NCI-H1694 treated with DMSO at 0.1 percent for 48 hours (cell line): ENCODE results near the gene GRIFIN.

Experiments
- DNase-seq: peaks from one replicate; lab custom pipeline; 2025; lab: John Stamatoyannopoulos, UW

GRIFIN gene

DNA sequence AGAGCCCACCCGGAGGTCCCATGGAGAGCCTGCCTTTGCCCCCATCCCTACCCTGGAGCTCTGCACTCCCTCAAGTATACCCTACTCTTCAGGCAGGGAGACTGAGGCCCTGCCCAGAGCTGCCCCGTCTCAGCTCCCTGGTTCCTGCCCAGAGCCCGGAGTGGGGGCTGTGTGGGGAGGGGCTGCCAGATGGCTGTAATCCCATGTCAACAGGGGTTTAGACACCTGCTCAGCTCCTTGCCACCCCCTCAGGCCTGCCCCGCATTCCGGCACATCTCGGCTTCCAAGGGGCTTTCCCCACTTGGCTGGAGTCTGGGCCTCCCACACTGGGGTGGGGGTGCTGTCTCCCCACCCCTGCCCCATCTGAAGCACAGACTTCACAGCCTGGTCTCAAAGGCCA lies 22.5 kb upstream of the GRIFIN start:
- no peak for DNase-seq

DNA sequence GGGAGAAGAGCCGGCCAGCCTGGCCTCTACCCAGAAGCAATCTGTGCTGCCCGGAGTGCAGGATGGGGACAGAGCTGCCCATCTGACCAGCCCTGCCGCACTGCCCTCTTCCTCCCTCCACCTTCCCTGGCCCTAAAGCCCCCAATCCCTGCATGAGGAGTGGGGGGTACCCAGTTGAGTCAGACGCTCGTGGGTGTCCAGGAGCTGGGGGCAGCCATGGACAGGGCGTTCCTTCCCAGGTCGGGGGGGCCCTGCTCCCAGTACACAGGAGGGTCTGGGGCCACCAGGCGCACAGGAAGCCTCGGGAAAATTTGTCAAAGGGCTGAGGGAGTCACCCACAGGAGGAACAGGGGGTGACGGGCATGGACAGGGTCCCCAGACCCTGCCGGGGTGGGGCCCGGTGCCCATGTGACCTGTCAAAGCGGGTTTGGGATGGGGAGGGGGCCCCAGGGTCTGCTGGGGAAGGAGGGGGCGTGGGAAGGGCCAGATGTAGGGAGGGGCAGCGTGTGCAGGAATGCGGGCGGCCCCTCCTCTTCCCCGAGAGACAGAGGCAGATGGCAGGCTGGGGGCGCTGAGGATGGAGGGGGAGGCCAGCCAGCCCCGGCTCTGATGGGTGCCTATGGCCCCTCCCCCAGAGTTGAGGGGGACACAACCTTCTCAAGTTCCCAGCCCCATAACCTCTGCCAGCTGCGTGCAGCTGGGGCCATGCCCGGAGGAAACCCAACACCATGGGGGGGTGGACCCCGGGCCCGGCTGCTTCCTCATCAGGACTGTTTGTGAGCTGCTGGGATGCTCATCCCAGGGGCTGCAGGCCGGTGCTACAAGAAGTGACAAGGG lies 21.5 kb upstream of the GRIFIN start:
- no peak for DNase-seq

DNA sequence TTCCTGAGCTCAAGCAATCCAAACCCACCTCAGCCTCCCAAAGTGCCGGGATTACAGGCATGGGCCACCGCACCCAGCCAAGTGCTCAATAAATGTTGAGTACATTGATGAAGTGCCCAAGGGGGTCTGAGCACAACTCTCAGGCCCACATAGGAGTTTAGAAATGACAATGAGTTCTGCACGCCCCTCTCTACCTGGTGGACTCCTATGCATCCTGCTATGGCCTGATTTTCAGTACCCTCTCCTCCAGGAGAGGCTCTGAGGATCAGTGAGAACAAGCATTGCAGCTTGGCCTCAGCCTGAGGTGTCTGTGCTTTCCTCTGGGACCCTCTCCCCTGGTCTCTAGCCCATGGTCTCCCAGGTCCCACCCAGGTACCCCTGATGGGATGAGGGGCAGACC lies 20.9 kb upstream of the GRIFIN start:
- no peak for DNase-seq

DNA sequence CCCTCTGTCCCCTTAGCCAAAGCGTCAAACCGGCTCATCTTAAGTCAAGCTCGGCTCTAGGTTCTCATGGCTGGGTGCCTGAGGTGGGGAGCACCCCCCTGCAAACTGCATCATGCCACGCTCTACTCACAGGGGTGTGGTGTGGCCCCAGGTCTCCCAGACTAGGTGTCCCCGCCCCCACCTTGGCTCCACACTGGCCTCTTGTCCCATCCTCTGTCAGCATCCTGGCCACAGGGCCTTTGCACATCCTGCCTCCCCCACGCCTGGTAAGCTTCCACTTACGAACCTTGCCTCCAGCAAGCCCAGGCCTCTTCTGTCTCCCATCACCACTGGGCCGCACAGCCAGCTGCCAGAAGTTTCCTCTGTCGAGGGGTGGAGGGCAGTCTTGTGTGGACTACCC lies 20.2 kb upstream of the GRIFIN start:
- DNase-seq: no peak

DNA sequence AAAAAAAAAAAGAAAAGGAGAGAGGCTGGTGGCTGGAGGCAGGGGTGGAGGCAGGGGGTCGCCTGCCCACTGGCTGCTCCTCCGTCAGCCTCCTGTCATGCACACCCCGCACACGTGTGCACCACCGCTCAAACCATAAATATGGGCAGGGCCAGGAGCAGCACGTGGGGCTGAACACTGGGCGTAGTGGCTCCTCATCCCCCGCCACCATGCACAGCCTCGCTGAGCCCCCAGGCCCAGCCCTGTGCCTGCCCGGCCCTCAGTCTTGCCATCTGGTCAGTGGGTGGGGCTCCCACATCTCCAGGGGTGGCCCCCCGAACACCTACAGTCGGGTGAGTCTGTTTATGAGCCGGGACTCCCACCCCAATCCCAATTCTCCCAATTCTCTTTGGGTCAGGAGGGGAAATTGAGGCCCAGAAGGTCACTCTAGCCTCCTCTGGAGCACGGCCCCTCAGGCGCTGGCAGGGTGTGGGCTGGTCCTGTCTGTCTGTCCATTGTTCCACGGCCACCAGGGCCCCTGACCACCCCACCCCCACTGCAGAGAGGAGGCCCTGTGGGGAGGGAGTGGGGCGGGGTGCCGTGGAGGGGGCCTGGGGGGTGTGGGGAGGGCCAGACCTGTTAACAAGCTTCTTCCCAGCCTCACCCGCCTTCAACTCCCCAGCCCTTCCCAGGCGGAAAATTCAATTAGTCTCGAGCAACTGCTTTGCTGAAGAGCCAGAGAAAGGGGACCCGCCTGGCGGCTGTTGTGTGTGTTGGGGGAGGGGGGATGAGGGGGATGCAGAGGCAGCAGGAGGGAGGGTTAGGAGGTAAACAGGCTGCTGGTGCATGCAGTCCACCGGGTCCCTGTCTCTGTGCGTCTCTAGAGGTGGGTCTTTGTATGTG lies 19.5 kb upstream of the GRIFIN start:
- peak; percentile 91 for DNase-seq

DNA sequence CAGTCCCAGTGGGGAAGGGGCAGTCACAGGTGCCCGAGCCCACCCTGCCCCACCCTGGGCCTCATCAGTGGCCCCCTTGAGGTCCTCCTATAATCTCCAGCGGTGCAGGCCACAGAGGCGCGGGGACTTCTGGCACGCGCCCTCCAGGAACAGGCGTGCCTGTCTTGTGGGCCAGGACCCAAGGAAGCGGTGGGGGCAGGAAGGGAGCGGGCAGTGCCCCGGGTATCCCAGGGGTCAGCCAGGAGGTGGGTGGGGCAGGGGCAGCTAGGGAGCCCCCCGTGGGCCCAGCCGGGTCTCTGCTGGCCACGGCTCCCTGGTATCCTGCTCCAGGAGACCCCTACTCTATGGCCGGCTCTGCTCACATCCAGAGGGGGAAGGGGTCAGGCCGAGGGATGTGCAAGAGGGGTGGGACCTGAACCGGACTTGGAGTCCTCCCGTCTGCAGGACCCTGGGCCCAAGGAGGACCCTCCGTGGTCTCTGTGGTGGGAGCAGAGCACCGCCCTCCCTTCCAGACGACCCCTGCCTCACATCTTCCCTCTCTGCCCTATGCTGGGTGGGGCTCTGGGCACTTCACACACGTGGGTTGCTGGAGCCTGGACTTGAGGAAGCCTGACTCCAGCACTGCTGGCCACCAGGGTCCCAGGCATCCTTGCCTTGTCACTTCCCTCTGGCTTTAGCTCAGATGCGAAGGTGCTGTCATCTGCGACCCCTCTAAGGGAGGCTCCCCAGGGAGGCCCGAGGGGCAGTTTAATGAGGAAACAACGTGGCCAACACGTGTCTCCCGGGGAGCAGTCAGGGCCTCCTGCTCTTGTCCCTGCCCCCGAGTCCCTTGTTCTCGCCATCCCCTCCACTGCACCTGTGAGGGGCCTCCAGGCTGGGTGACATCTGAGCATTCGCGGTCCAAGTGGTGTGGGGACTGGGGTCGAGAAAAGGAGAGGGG lies 18.3 kb upstream of the GRIFIN start:
- no peak for DNase-seq

DNA sequence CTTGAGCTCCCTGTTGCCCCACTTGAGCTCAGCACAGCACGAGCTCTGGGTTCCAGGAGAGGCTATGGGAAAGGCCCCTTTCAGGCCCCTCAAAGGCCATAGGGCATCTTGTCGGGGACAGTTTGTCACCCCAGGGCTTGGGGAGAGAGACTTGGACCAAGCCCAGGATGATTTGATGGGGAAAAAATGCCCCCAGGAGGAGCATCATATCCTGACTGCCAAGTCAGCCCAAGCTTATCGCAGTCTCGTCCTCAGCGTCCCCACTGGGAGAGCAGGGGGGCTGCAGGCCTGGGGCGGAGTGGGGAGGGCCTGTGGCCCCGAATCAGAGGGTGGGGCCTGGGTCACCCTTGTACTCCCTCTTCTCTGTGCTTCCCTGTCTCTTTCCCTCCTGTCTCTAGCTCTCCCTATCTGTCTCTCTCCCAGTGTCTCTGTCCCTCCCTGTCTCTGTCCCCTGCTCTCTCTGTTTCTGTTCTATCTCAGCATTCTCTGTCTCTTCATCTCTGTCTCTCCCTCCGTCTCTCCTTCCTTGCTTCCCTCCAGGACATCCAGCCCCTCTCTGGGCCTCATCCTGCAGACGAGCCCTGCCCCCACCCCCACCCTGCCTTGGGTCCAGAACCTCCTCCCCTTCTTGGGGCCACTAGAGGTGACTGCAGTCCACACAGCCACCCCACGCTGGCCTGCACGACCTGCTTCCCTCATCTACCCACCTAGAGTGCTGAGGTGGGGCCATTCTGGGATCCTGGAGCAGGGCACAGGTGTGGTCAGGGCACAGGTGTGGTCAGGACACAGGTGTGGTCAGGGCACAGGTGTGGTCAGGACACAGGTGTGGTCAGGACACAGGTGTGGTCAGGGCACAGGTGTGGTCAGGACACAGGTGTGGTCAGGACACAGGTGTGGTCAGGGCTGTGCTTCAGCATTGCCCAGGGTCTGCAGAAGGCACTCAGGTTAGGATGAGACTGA lies 17.3 kb upstream of the GRIFIN start:
- DNase-seq: no peak

DNA sequence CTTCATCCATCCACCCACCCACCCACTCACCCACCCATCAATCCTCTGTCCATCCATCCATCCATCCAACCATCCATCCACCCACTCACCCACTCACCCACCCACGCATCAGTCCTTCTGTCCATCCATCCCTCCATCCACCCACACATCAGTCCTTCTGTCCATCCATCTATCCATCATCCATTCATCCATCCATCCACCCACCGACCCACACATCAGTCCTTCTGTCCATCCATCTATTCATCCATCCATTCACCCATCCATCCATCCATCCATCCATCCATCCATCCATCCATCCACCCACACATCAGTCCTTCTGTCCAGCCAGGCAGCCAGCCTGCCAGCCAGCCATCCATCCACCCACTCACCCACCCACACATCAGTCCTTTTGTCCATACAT lies 15.8 kb upstream of the GRIFIN start:
- no peak for DNase-seq

DNA sequence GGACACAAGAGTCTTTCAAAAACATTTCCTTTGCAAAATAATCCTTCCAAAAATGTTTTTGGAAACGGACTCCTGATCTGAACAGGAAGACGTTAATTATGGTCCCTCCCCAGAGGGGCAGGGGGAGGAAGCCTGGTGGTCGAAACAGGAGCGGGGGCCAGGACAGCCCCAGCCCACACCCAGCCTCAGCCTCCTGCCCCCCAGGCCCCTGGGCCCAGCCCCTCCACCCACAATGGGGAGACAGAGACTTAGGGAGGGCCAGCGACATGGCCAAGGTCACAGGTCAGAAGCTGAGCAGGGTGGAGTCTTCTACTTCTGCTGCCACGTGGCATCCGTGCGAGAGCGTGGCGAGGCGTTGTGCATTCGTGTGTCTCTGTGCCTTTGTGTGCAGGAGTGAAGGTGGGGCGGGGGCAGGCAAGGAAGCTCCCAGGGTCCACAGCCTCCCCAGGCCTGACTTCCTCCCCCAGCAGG lies 14.0 kb upstream of the GRIFIN start:
- no peak for DNase-seq

DNA sequence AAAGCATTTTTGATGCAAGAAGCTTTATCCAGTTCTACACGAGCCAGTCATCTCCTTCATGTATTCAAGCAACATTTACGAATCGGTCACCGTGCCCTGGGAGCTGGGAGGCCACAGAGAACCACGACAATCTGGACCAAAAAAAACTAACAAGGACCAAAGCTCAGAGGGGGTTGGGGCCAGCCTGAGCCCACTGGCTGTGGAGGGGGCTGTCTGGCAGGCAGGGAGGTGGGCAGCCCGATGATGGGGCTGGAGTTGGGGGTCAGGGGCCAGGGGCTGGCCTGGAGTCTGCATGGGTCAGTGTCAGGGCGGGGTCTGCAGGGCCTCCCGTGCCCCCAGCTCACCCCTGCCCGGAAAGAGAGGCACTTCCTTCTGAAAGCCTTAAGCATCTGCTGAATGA lies 12.5 kb upstream of the GRIFIN start:
- DNase-seq: no peak

DNA sequence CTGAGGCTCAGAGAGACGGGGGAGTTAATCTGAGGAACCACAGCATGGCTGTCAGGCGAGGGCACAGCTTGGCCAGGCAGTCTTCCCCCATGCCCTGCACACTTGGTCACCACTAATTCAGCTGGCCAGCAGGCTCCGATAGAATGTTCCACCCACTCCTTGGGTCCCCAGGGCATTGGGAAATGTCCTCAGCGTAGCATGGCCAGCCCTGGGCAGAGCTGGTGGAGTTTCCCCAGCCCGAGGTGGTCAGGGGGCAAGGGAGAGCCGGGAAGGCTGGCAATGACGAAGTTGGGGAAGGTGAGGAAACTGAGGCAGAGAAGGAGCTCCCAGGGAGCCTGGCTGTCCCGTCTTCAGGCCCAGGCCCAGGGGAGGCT lies 12.1 kb upstream of the GRIFIN start:
- DNase-seq: no peak

DNA sequence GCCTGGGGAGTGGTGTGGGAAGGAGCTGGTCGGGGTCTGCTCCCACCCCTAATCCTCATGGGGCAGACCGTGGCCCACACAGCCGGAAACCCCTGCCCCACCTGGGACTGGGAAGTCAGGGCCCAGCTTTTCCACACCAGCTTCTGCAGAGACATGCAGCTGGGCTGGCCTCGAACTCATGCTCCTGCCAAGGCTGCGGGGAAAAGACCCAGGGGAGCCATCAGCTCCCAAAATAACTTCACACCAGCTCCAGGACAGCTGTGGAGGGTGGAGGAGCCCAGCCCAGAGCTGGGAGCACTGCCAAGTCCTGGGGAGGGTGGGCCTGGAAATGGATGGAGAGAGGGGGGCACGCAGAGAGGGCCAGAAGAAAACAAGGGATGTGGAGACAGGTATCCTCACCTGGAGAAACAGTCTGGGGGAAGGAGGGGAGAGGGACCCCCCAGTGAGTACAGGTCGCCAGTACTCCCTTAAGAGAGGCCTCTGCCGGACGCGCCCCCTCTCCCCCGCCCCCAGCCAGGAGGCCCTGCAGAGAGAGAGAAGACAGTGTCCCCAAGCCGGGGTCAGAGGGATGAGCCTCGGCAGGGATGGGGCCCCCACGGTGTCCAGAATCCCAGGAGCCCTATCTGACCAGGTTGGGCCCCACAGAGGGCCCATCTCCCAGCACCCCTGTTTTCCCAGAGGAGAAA lies 11.5 kb upstream of the GRIFIN start:
- peak; percentile 76 for DNase-seq

DNA sequence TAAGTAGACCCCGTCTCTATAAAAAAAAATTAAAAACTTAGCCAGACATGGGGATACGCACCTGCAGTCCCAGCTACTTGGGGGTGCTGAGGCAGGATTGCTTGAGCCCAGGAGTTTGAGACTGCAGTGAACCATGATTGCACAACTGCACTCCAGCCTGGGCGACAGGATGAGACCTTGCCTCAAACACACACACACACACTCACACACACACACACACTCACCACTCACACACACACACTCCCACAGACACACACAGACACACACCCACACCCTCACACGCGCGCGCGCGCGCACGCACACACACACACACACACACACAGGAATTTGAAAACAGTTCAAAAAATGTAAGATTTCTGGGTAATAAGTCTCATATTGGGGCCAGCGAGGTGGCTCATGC lies 8.7 kb upstream of the GRIFIN start:
- no peak for DNase-seq

DNA sequence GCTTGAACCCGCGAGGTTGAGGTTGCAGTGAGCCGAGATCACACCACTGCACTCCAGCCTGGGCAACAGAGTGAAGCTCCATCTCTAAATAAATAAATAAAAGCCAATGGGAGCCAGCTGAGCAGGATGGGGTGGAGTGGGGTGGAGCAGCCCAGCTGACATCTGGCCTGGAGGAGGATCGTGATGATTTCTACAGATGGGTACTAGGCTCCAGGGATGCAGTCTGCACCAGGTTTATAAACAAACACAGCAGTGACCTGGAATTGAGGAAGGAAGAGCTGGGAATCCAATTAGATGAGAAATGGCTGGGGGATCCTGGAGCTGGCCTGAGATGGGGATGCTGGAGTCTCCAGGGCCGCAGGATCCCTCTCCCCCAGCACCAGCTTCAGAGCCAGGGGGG lies 7.3 kb upstream of the GRIFIN start:
- peak; percentile 87 for DNase-seq

DNA sequence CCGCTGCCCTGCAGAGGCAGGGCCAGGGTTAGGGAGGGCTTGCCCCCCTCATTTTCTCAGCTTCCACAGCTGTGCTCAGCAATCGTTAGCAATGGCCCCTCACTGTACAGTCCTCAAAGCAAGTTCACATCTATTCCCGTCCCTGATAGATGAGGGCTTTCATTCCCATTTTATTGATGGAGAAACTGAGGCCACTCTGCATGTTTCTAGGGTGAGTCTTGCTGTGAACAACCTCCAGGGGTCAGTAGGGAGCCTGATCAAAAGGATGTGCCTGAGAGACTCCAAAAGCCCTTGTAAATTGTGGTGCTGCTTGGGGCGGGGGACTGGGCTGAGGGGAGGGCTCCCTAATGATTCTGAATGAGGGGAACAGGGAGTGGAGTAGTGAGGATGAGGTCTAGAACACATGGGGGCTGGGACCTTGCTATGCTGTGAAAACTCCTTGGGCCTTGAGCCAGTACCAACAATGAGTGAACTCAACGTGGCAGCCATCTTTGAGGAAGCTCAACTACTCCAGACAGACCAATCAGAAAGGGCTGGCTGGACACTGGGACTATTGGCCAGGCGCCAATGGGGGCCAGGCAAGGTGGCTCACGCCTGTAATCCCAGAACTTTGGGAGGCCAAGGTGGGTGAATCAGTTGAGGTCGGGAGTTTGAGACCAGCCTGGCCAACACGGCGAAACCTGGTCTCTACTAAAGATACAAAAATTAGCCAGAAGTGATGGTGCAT lies 6.7 kb upstream of the GRIFIN start:
- no peak for DNase-seq

DNA sequence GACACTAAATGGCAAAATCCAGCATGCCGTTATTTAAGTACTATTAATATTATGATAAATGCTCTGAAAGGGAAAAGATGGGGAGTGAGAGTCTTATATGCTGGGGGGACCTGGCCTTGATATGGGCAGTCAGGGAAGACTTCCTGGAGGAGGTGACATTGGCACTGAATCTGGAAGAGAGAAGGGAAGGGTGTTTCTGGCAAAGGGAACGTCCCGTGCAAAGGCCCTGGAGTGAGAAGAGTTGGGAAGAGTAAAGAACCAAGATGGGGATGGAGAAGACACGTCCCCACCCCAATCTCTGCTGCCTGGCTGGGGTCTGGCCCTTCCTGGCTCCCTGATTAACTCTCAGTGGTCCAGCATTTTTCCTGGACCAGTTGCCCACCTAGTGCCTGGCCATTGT lies 5.0 kb upstream of the GRIFIN start:
- no peak for DNase-seq

DNA sequence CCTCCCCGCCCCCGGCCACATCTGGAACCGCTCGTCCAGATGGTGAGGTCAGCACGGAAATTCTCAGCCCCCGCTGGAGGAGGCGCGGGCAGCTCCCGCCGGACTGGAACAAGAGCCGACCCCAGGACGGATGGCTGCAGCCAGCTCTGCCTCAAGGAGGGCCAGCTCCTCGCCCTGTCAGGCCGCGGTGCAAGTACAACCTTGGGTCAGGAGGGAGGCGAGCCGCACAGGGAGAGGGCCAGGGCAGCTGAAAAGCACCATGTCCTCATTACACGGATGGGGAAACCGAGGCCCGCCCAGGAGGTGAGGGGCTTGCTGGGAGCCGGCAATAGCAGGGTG lies 3.8 kb upstream of the GRIFIN start:
- no peak for DNase-seq

DNA sequence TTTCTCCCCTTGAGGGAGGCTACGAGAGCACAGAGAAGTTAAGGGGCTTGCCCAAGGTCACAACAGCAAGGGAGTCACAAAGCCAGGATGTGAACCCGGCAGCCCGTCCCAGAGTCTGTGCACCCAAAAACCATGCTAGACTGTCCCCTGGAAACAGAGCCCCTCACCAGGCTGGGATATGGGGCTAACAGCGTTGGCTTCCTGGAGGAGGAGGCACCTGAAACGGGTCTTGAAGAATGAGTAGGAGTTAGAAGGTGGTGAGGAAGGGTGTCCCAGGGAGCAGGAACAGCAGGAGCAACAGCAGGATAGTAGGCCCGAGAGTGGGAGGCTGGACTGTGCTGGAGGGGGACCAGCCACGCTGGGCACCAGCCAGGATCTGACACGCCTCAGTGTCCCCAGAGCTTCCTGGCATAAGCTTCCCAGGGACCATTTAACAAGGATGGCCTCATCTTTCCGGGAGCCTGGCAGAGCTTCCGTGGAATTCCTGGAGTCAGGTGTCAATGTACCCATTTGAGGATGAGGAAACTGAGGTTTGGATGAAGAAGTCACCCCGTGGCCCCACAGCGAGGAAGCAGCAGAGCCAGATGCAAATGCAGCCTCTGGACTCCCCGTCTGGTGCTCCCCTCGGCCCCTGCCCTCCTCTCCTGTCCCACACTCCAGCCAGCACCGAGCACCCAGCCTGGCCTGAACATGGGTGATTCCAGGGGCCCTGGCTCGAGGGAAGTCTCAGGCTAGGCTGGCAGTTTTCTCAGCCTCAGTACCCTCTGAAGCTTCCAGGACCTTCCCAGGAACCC lies 3.3 kb upstream of the GRIFIN start:
- DNase-seq: no peak

DNA sequence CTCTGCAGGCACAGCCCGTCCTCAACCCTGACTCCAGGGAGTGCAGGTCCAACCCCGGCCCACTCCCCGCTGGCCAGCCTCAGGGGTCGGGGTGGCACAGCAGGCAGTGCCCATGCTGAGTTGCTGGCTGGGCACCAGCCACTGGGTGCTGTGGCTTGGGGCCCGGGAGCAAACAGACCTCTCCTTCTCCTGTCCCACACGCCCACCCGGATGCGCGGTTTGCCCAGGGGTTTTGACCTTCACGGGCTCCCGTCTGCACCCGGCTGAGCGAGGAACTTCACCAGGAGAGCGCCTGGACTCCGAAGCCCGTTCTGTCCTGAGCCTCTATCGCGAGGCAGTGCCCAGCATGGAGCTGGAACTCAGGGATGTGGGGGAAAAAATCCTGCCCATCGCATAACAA lies 2.6 kb upstream of the GRIFIN start:
- DNase-seq: no peak
